T-helper 22 cell (primary cell): Measurements from ENCODE around the gene OR8D1.
"Not testable (repeated sequence)": the region's sequence is repeated elsewhere in the genome, so short reads cannot be mapped to it uniquely, and the experiment has no call there.

Experiments used
- DNase-seq: peaks from one replicate; pipeline ENCODE4 v3.0.0-alpha.2; 2020; ENCODE audit warnings: low read depth

The OR8D1 gene

DNA sequence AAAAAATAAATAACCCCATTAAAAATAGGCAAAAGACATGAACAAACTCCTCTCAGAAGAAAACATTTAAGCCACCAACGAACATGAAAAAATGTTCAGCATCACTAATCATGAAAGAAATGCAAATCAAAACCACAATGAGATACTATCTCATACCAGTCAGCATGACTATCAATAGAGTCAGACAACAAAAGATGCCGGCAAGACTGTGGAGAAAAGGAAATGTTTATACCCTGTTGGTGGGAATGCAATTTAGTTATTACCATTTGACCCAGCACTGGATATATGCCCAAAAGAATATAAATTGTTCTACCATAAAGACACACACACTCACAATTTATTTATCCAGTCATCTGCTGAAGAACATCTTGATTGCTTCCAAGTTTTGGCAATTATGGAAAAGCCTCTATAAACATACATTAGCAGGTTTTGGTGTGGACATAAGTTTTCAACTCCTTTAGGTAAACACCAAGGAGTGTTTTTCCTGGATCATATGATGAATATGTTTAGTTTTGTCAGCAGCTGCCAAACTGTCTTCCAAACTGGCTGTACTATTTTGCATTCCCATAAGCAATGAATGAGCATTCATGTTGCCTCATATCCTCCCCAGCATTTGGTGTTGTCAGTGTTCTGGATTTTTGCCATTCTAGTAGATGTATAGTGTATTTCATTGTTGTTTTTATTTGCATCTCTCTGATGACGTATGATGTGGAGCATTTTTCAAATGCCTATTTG lies 28.0 kb downstream of the OR8D1 start:
- DNase-seq: no peak

GRCh38 chr11:124278261-124278660 lies 35.5 kb downstream of the OR8D1 start:
- no peak for DNase-seq

GRCh38 chr11:124277804-124278203 lies 35.9 kb downstream of the OR8D1 start:
- DNase-seq: no peak

GRCh38 chr11:124277207-124277606 lies 36.5 kb downstream of the OR8D1 start:
- no peak for DNase-seq

DNA sequence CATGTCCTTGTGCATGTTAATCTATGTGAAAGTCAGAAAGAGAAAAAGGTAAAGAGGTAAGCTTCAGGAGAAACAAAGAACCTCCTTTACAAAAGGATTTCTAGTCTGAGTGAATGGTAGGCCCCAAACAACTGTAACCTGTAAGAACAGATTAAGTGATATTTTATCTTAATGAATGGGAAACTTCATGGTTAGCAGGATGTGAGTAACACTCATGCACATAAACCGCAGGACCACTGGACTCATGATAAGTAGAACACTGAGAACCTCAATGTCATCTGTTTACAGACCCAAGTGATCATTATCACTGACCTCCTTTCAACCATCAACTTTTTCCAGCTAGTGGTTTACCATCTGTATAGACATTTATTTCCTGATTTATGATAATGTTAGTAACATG lies 37.7 kb downstream of the OR8D1 start:
- no peak for DNase-seq

GRCh38 chr11:124274000-124274399 lies 39.7 kb downstream of the OR8D1 start:
- no peak for DNase-seq

- not testable (repeated sequence) for DNase-seq
Observed at GRCh38 chr11:124270886-124271285, 42.9 kb downstream of the OR8D1 start.

- DNase-seq: not testable (repeated sequence)
Observed at GRCh38 chr11:124265041-124265440, 48.7 kb downstream of the OR8D1 start.

- DNase-seq: no peak
Observed at GRCh38 chr11:124256076-124256475, 57.7 kb downstream of the OR8D1 start, which contains the start of gene OR8G5. TSS of gene OR8G5 (plus strand) at chr11:124256376. CDS start at chr11:124264932, 8,556 bp downstream.
